BLaER1 treated with 17β-estradiol and CSF1 and Interleukin-3, amounts not matched to agents 10 nM and 100 nM (cell line): ENCODE data around the gene TAGLN3.

Experiments used
- H3K27ac ChIP-seq, 11 experiments: shearing (Covaris generic); formaldehyde crosslinking; 2 replicates each; pipeline ENCODE4 v1.8.1; 2022
- H3K27me3 ChIP-seq, 11 experiments: shearing (Covaris generic); formaldehyde crosslinking; 2 replicates each; pipeline ENCODE4 v1.8.1; 2022
- H3K36me3 ChIP-seq, 11 experiments: shearing (Covaris generic); formaldehyde crosslinking; 2 replicates each; pipeline ENCODE4 v1.8.1; 2022
- H3K4me1 ChIP-seq, 10 experiments: shearing (Covaris generic); formaldehyde crosslinking; 2 replicates each; pipeline ENCODE4 v1.8.1; 2022
- H3K4me2 ChIP-seq, 11 experiments: shearing (Covaris generic); formaldehyde crosslinking; 2 replicates each; pipeline ENCODE4 v1.8.1; 2022
- H3K4me3 ChIP-seq, 10 experiments: shearing (Covaris generic); formaldehyde crosslinking; 2 replicates each; pipeline ENCODE4 v1.8.1; 2022
- H3K9ac ChIP-seq, 11 experiments: shearing (Covaris generic); formaldehyde crosslinking; 2 replicates each; pipeline ENCODE4 v1.8.1; 2022
- H3K9me3 ChIP-seq, 11 experiments: shearing (Covaris generic); formaldehyde crosslinking; replicated peaks in 1 of 11; 2 replicates each; pipeline ENCODE4 v1.8.1; 2022
- H4K20me1 ChIP-seq, 11 experiments: shearing (Covaris generic); formaldehyde crosslinking; 2 replicates each; pipeline ENCODE4 v1.8.1; 2022
- Cebpa-rat ChIP-seq, 11 experiments: shearing (Covaris generic); IDR thresholded peaks; 2 replicates each; pipeline ENCODE4 v1.8.1; 2022

TAGLN3 gene

GRCh38 chr3:111971533-111972130, 27.1 kb upstream of the TAGLN3 start:
- H4K20me1 ChIP-seq, result no peaks in the 10 kb centered on the region
- no peak overlapping the region for H3K9ac ChIP-seq
- H3K36me3 ChIP-seq, result no peaks in the 10 kb centered on the region
- no peaks in the 10 kb centered on the region for H3K9me3 ChIP-seq
- peaks cover 7 to 39% (median 22%) of the 10 kb centered on the region in 10 experiments; a peak in 19 of 20 replicates for H3K4me1 ChIP-seq
- H3K27me3 ChIP-seq, result no peaks in the 10 kb centered on the region
- TF ChIP-seq Cebpa-rat (IDR thresholded peaks at IDR 0.05), result no peak
- no peak overlapping the region for H3K27ac ChIP-seq
- H3K4me2 ChIP-seq, result no peak overlapping the region
- no peak overlapping the region for H3K4me3 ChIP-seq

- H3K27me3 ChIP-seq, result no peaks in the 10 kb centered on the region
- H3K27ac ChIP-seq, result no peak overlapping the region
- no peaks in the 10 kb centered on the region for H3K36me3 ChIP-seq
- no peaks in the 10 kb centered on the region for H4K20me1 ChIP-seq
- no peak overlapping the region for H3K9ac ChIP-seq
- no peaks in the 10 kb centered on the region for H3K9me3 ChIP-seq
- H3K4me3 ChIP-seq, result no peak overlapping the region
- H3K4me1 ChIP-seq, result peaks cover 0 to 28% (median 14%) of the 10 kb centered on the region in 10 experiments; a peak in 15 of 20 replicates
- no peak for TF ChIP-seq Cebpa-rat (IDR thresholded peaks at IDR 0.05)
- H3K4me2 ChIP-seq, result no peak overlapping the region
These were observed 25.8 kb upstream of the TAGLN3 start for GRCh38 chr3:111972891-111973290.

GRCh38 chr3:111975131-111975530, 23.6 kb upstream of the TAGLN3 start:
- Histone ChIP-seq H3K27ac (no peak overlapping the region), H3K4me3 (no peak overlapping the region), H3K36me3 (no peaks in the 10 kb centered on the region), H3K9me3 (no peaks in the 10 kb centered on the region), H3K4me1 (peaks cover 1 to 20% (median 7%) of the 10 kb centered on the region in 10 experiments; a peak in 17 of 20 replicates), H4K20me1 (peaks cover 0 to under 1% (median 0%) of the 10 kb centered on the region in 11 experiments; a peak in 1 of 22 replicates), H3K4me2 (no peak overlapping the region), H3K27me3 (no peaks in the 10 kb centered on the region), H3K9ac (no peak overlapping the region)
- TF ChIP-seq Cebpa-rat (IDR thresholded peaks at IDR 0.05), result no peak

GRCh38 chr3:111976254-111976653, 22.5 kb upstream of the TAGLN3 start:
- Histone ChIP-seq H3K27me3 (no peaks in the 10 kb centered on the region), H3K4me2 (no peak overlapping the region), H3K27ac (no peak overlapping the region), H4K20me1 (peaks cover 0 to 12% (median 3%) of the 10 kb centered on the region in 11 experiments; a peak in 6 of 22 replicates), H3K9me3 (no peaks in the 10 kb centered on the region), H3K36me3 (peaks cover 0 to 6% (median 0%) of the 10 kb centered on the region in 11 experiments; a peak in 1 of 22 replicates), H3K4me3 (no peak overlapping the region), H3K9ac (no peak overlapping the region), H3K4me1 (peaks cover 10 to 21% (median 16%) of the 10 kb centered on the region in 10 experiments)
- TF ChIP-seq Cebpa-rat (IDR thresholded peaks at IDR 0.05), result no peak

- Histone ChIP-seq H3K4me3 (peak within 1 kb of the TSS; percentile 75 to 97 (median 87)), H3K4me1 (peaks cover 14 to 31% (median 24%) of the 10 kb centered on the region in 10 experiments), H3K9ac (peak within 1 kb of the TSS; percentile 78 to 95 (median 89)), H3K4me2 (peak within 1 kb of the TSS; percentile 62 to 88 (median 74)), H4K20me1 (peaks cover 0 to 26% (median 7%) of the 10 kb centered on the region in 11 experiments; a peak in 9 of 22 replicates), H3K36me3 (peaks cover 0 to 28% (median 6%) of the 10 kb centered on the region in 11 experiments; a peak in 19 of 22 replicates), H3K27ac (peak within 1 kb of the TSS; percentile 66 to 93 (median 89)), H3K27me3 (no peaks in the 10 kb centered on the region), H3K9me3 (no peaks in the 10 kb centered on the region)
- peak in 2 of 11 experiments; percentile 41 to 66; a peak in 4 of 22 replicates for TF ChIP-seq Cebpa-rat (IDR thresholded peaks at IDR 0.05)
These were observed 19.9 kb upstream of the TAGLN3 start, which contains the start of gene ABHD10 for GRCh38 chr3:111978583-111979433. ABHD10 (plus strand) TSS chr3:111979026; CDS start chr3:111979062, 36 bp downstream.

- H3K27me3 ChIP-seq, result no peaks in the 10 kb centered on the region
- peak overlapping the region; percentile 66 to 93 (median 89) for H3K27ac ChIP-seq
- H3K4me2 ChIP-seq, result peak overlapping the region; percentile 62 to 88 (median 74)
- no peak for TF ChIP-seq Cebpa-rat (IDR thresholded peaks at IDR 0.05)
- peak overlapping the region; percentile 78 to 95 (median 89) for H3K9ac ChIP-seq
- peaks cover 0 to 36% (median 10%) of the 10 kb centered on the region in 11 experiments; a peak in 20 of 22 replicates for H3K36me3 ChIP-seq
- H3K4me3 ChIP-seq, result peak overlapping the region; percentile 75 to 97 (median 87)
- H3K9me3 ChIP-seq, result no peaks in the 10 kb centered on the region
- H4K20me1 ChIP-seq, result peaks cover 0 to 34% (median 7%) of the 10 kb centered on the region in 11 experiments; a peak in 9 of 22 replicates
- H3K4me1 ChIP-seq, result peaks cover 14 to 31% (median 24%) of the 10 kb centered on the region in 10 experiments
These were observed 19.2 kb upstream of the TAGLN3 start for GRCh38 chr3:111979434-111980038.

- Histone ChIP-seq H3K4me2 (peak overlapping the region; percentile 62 to 88 (median 74)), H3K36me3 (peaks cover 0 to 47% (median 20%) of the 10 kb centered on the region in 11 experiments; a peak in 20 of 22 replicates), H3K4me3 (peak overlapping the region in 8 of 10 experiments; percentile 1 to 93 (median 50); a peak in 9 of 20 replicates), H3K27me3 (no peaks in the 10 kb centered on the region), H3K9ac (no peak overlapping the region), H3K4me1 (peaks cover 14 to 31% (median 24%) of the 10 kb centered on the region in 10 experiments), H4K20me1 (peaks cover 0 to 44% (median 9%) of the 10 kb centered on the region in 11 experiments; a peak in 11 of 22 replicates), H3K27ac (no peak overlapping the region), H3K9me3 (no peaks in the 10 kb centered on the region)
- no peak for TF ChIP-seq Cebpa-rat (IDR thresholded peaks at IDR 0.05)
These were observed 17.8 kb upstream of the TAGLN3 start for GRCh38 chr3:111980716-111981456.

GRCh38 chr3:111981457-111981763, 17.3 kb upstream of the TAGLN3 start:
- H3K27me3 ChIP-seq, result no peaks in the 10 kb centered on the region

More at GRCh38 chr3:111981457-111981763, 17.3 kb upstream of the TAGLN3 start:
- TF ChIP-seq Cebpa-rat (IDR thresholded peaks at IDR 0.05), result no peak
- H3K36me3 ChIP-seq, result peaks cover 0 to 53% (median 26%) of the 10 kb centered on the region in 11 experiments; a peak in 20 of 22 replicates
- H3K4me2 ChIP-seq, result peak overlapping the region; percentile 62 to 88 (median 74); a peak in 19 of 22 replicates
- no peak overlapping the region for H3K9ac ChIP-seq
- H4K20me1 ChIP-seq, result peaks cover 0 to 44% (median 9%) of the 10 kb centered on the region in 11 experiments; a peak in 12 of 22 replicates
- H3K27ac ChIP-seq, result no peak overlapping the region
- peaks cover 14 to 31% (median 24%) of the 10 kb centered on the region in 10 experiments for H3K4me1 ChIP-seq
- no peaks in the 10 kb centered on the region for H3K9me3 ChIP-seq
- H3K4me3 ChIP-seq, result no peak overlapping the region
